Esophagus mucosa (tissue), 1 donor: ENCODE results near the gene HOXC11. TPM values are rescaled to one million over a fixed set of nuclear protein-coding genes. Genes with fewer than 3 reads are reported as not detected.

Experiments used
- ATAC-seq: fragments of 200-7000 bp; cut with Tn5 transposase; one replicate; pipeline ENCODE4 v1.9.1; 2020
- total RNA-seq: library from RNA; stranded (reverse); gene quantifications from one replicate; pipeline ENCODE4 v1.2.4, GENCODE V29; 2023
- donor health status: DM: yes; HTN: yes; CAD: no.

HOXC11 gene
- total RNA-seq, 1 donor from 2014 or later, result 0.08 TPM

- ATAC-seq, result peak; percentile 60
Measured at GRCh38 chr12:53985994-53986685, 13.2 kb downstream of the HOXC11 start.

DNA sequence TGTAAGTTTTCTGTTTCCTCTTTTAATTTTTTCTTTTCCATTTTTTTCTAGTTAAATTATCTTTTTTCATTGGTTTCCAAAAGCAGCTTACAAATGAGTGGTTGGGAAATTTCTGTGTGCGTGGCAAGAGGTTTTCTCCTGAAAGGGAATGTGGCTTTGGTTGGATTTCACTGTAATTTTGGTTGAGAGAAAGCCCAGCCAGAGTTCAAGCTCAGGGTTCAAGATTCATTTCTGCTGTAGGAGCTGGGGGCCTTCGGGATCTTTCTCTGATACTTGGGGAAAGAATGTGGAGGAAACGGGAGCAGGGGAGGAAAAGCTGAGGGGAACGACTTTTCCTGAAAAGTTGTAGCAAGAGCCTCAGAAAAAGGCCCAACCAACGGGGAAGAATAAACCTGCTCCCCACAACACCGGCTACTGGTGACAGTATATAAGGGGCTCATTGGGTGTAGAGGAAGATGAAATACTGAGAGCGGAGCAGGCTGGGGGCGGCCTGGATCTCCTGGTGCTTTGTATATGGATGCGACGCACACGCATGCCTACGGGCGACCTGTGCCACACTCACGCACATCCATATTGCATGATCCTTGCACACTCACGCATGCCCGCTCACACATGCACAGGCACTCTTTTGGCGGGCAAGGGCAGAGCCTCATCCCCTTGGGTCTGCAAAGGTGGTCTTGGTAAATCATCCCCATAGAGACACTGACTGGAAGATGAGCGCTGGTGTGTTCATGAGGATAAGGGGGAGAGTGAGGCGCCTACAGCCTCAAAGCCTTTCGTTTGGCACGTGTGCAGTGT is 14.0 kb downstream of the HOXC11 start:
- ATAC-seq, result no peak

DNA sequence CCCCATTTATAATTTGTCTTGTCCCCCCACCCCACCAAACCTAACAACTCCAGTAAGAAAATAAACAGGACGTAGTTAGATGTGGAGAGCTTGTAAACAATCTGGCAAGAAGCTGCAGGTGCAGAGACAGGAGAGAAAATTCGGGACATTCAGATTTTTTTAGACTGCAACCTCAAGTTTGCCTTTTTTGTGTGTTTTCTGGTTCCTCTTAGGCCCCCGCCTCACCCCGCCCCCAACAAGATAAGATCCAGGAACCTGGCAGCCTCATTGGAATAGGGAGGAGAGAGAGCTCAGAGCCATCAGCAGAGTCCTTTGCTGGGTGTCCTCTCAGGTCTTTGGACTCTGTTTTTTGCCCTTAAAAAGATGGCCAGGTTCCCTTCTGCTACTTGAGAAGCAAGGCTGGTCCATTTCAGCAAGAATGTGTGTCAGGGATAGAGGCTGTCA is 14.9 kb downstream of the HOXC11 start:
- ATAC-seq, result no peak

DNA sequence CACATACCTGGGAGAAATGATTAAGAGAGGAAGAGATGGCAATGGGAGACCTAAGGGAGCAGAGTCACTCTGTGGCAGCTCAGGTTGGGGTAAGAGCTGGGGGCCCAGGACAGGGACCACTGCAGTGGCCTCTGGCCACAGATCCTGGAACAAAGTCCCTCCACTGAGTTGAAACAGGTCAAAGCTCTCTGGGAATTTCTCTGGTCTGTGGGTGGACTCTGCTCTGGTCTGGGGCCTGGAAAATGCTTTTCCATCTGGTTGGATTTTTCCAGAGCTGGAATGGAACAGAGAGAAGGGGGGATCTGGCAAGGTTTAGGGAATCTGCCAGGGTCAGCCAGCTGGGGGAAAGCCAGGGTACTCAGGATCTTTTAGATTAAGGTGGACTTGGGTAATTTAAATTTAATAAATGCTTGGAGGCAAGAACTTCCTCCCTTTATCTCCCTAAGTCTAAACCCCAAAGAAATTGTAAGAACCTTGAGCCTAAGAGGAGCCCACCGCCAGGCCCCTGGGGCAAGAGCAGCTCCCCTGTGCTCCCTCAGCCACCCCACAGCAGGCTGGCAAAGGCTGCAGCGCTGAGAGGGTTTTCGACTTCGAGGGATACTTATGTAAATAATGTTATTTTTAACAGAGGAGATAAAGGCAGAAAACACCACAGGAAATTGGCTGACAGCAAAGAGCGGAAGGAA is 15.8 kb downstream of the HOXC11 start:
- ATAC-seq, result no peak

- ATAC-seq, result no peak
Measured at GRCh38 chr12:53989227-53990113, 16.5 kb downstream of the HOXC11 start.

DNA sequence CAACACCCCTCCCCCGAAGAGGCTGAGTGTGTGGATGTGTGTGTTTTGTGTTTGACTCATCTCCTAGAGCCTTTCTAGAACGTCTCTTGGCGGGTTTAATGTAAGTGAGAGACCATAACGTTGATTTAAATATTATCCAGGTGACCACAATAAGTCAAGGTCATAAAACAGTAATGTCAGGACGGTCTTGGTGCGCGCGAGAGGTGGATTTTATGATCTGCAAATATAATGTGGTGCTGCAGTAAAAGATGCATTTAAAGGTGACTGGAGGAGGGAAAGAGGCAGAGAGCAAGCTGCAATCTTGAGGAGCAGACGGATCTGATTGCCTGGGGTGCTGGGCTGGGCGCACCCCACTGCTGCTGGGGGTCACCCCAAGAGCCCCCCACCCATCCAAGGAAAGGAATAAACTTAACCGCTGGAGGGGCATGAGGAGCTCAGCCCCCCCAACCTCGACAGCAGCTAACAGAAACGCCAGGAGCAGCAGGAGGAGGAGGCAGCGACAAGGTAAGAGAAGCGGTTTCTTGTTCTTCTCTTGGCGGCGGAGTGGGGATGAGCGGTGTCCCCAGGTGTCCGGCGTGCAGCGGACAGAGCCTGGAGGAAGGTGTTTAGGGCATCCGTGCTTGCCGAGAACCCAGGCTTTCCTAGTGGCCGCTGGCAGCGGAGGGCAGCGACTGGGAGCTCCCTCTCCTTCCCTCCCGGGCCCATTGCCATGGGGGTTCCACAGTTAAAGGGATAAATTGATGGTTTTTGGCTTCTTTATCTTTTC is 17.6 kb downstream of the HOXC11 start:
- ATAC-seq, result no peak

GRCh38 chr12:53991077-53991460 is 18.1 kb downstream of the HOXC11 start:
- ATAC-seq, result no peak

DNA sequence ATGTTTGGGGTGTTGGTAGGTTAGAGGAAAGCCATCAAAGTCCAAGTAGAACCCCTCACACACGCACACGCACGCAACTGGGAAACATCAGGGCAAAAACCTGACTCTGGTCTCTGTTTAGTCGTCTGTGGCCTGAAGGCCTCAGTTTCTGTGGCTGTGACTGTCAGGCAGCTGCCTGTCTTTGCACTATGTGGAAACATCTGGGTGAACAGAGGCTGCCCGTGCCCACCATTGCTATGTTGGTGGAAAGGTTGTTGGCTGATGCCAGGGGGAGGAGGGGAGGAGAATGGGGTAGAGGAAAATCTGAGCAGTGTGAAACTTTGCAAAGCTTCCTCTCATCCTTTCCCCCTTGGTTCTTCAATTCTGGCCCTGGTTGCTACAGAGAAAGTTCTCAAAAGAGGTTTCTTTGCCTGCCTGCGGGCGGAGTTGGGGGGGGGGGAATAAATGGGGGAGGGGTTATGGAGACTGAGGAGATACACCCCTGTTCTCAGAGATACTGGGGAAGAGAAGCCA is 19.5 kb downstream of the HOXC11 start:
- no peak for ATAC-seq

GRCh38 chr12:53993162-53994008 is 20.5 kb downstream of the HOXC11 start:
- no peak for ATAC-seq

GRCh38 chr12:53994009-53994263 is 21.0 kb downstream of the HOXC11 start:
- ATAC-seq, result peak; percentile 2

GRCh38 chr12:53994264-53995001 is 21.5 kb downstream of the HOXC11 start:
- peak; percentile 17 for ATAC-seq

GRCh38 chr12:53995002-53995377 is 22.1 kb downstream of the HOXC11 start:
- ATAC-seq, result peak; percentile 11

GRCh38 chr12:53995378-53996239 is 22.7 kb downstream of the HOXC11 start:
- ATAC-seq, result peak; percentile 75

DNA sequence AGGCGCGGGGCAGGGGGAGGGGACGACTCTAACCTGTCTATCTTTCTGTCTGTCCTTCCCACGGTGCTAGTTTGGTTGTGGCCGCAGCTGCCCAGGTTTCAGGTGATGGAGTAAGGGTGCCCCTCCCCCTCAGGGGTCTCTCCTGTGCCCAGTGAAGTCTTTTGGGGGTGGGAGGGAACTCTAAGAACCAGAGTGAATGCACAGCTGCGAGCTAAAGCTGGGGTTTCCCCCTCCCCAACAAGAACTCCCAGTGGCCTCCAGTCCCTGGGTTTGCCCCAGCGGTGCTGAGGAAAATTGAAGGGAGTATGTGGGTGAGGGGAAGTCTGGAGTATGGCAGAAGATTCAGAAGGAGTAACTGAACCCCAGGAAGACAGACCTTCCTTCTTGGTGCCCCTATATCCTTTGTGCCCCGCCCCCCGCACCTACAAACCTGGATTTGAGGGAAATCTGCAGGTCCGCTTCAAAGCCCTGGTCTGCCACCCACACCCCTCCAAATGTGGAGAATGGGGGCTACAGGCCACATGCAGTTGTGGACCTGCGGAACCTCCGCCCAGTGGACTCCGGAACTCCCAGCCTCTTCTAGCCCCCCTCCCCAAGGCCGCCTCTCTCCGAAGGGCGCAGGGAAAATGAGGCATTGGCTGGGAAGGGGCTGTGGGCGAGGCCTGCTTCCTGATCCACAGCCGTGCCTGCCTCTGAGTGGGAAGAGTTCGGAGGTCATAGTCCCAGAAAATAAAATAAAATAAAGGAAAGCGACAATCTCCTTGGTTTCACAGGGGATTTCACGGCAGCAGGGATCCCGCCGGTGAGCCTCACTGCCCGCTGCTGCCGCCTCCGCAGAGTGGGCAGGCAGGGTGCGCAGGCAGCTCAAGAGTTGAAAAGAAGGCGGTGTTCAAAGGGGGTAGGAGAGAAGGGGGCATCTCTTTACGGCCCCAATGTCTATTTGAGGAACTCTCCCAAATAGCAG is 23.6 kb downstream of the HOXC11 start:
- no peak for ATAC-seq

GRCh38 chr12:53997204-53998109 is 24.5 kb downstream of the HOXC11 start:
- ATAC-seq, result no peak

DNA sequence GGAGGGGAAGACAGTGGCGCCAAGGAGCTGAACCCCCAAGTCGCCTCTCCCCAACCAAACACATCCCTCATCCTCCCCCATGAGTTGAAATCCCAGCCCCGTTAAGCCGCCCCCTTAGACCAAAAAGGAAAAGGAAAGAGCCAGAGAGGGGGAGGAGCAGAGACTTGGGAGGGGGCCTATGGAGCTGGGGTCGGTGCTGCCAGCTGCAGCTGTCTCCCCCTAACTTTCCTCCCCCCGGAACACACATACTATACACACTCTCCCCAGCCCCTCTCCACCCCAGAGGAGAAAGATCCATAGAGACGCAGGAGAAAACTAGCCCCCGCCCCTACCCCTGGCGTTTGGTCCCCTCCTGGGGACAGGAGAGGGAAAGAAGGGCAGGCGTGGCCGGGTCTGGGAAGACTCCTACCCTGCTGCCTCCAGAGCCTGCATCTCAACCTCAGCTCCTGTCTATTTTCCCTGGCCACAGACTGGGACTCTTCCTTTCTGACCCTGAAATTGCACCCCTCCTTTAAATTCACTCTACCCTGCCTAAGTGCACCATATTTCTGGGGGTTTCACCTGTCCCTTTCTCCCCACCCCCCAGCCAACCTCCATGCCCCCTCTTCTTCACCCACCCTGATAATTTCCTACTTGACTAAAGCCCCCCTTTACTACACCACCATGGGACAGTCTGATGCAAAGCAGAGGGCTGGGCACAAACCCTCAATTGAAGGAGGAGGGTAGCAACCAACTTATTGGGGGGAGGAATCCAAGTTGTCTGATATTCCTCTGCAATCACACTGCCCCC is 25.4 kb downstream of the HOXC11 start:
- no peak for ATAC-seq
